ENCODE data around the gene VAMP3. TPM values are rescaled to one million over a fixed set of nuclear protein-coding genes. Genes with fewer than 3 reads are reported as not detected.

Gene VAMP3
- polyA plus RNA-seq, 1 donor from 2014 or later: 20.2 TPM

- Histone ChIP-seq H3K4me3 (ENCODE audit: low read length) (no peak overlapping the region), H3K9me3 (ENCODE audit: low read length) (no peaks in the 10 kb centered on the region), H2AFZ (ENCODE audit: low read depth, low read length) (no peak overlapping the region), H3K36me3 (ENCODE audit: insufficient read depth, low read length) (peaks cover 10% of the 10 kb centered on the region), H3F3A (ENCODE audit: insufficient read depth, low read length, poor library complexity, severe bottlenecking) (no peaks in the 10 kb centered on the region), H3K27ac (ENCODE audit: low read length) (no peak overlapping the region), H3K4me2 (ENCODE audit: low read length) (no peak overlapping the region), H3K79me2 (replicated peaks; ENCODE audit: insufficient read depth, low read length) (peaks cover 57% of the 10 kb centered on the region), H3K27me3 (ENCODE audit: insufficient read depth, low read depth, low read length) (no peaks in the 10 kb centered on the region), H3K9ac (ENCODE audit: low read length) (no peak overlapping the region), H4K20me1 (ENCODE audit: insufficient read depth) (peaks cover 25% of the 10 kb centered on the region), H3K9me2 (ENCODE audit: insufficient read depth, low read length) (no peaks in the 10 kb centered on the region)
- TF ChIP-seq TAF1 (IDR thresholded peaks at IDR 0.05; ENCODE audit: low read depth) (no peak), EZH2 (IDR thresholded peaks at IDR 0.05; ENCODE audit: borderline replicate concordance, insufficient read depth, low read length, poor library complexity, severe bottlenecking) (no peak), EP300 (conservative IDR thresholded peaks at IDR 0.05; ENCODE audit: poor library complexity, severe bottlenecking) (no peak), SMC3 (conservative IDR thresholded peaks at IDR 0.05; ENCODE audit: poor library complexity) (no peak), REST (IDR thresholded peaks at IDR 0.05; ENCODE audit: borderline replicate concordance) (no peak), CTCF (IDR thresholded peaks at IDR 0.05; ENCODE audit: poor library complexity, severe bottlenecking) (no peak), MXI1 (conservative IDR thresholded peaks at IDR 0.05; ENCODE audit: poor library complexity, severe bottlenecking) (no peak), RAD21 (conservative IDR thresholded peaks at IDR 0.05) (no peak), POLR2AphosphoS5 (IDR thresholded peaks at IDR 0.05) (no peak)
Observed at GRCh38 chr1:7727809-7728471, 43.2 kb upstream of the VAMP3 start.

DNA sequence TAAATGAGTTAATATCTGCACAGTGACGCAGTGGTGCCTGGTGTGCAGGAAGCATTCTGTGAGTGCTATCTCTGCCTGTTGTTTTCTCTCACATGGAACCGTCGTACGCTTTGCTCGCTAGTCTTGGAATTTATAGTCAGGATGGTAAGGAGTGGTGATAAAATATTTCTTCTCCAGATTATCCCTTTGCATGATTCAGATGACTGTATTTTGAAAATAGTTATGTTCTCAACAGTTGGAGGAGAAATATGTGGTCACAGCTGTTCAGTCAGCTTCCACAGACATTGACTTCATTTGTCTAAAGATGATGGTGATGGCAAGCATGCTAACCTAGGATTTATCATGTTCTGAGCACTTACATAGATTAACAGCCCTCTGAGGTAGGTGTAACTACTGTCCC, 41.3 kb upstream of the VAMP3 start:
- Histone ChIP-seq H3K27ac (ENCODE audit: low read length) (no peak overlapping the region), H2AFZ (ENCODE audit: low read depth, low read length) (no peak overlapping the region), H4K20me1 (ENCODE audit: insufficient read depth) (peaks cover 22% of the 10 kb centered on the region), H3K4me2 (ENCODE audit: low read length) (no peak overlapping the region), H3F3A (ENCODE audit: insufficient read depth, low read length, poor library complexity, severe bottlenecking) (no peaks in the 10 kb centered on the region), H3K79me2 (replicated peaks; ENCODE audit: insufficient read depth, low read length) (peaks cover 50% of the 10 kb centered on the region), H3K4me3 (ENCODE audit: low read length) (no peak overlapping the region), H3K9me3 (ENCODE audit: low read length) (no peaks in the 10 kb centered on the region), H3K9ac (ENCODE audit: low read length) (no peak overlapping the region), H3K27me3 (ENCODE audit: insufficient read depth, low read depth, low read length) (no peaks in the 10 kb centered on the region), H3K9me2 (ENCODE audit: insufficient read depth, low read length) (no peaks in the 10 kb centered on the region), H3K36me3 (ENCODE audit: insufficient read depth, low read length) (peaks cover 22% of the 10 kb centered on the region)
- TF ChIP-seq REST (IDR thresholded peaks at IDR 0.05; ENCODE audit: borderline replicate concordance): no peak
- no peak for TF ChIP-seq EZH2 (IDR thresholded peaks at IDR 0.05; ENCODE audit: borderline replicate concordance, insufficient read depth, low read length, poor library complexity, severe bottlenecking)
- no peak for TF ChIP-seq RAD21 (conservative IDR thresholded peaks at IDR 0.05)
- TF ChIP-seq SMC3 (conservative IDR thresholded peaks at IDR 0.05; ENCODE audit: poor library complexity): no peak
- no peak for TF ChIP-seq MXI1 (conservative IDR thresholded peaks at IDR 0.05; ENCODE audit: poor library complexity, severe bottlenecking)
- TF ChIP-seq EP300 (conservative IDR thresholded peaks at IDR 0.05; ENCODE audit: poor library complexity, severe bottlenecking): no peak
- no peak for TF ChIP-seq CTCF (IDR thresholded peaks at IDR 0.05; ENCODE audit: poor library complexity, severe bottlenecking)

Measured in neural cell (in vitro differentiated cells).